Aorta (tissue), 5 donors: ENCODE measurements around the gene LIMCH1. TPM values are rescaled to one million over a fixed set of nuclear protein-coding genes. Genes with fewer than 3 reads are reported as not detected.

Experiments used
- ATAC-seq: fragments of 200-7000 bp; cut with Tn5 transposase; one replicate; pipeline ENCODE4 v1.9.1; 2022; ENCODE audit warnings: moderate library complexity; ENCODE audit not compliant: low FRiP score
- DNase-seq, 2 donors: peaks; one replicate each; pipeline ENCODE4 v3.0.0-alpha.2; 2020
- H3K27ac ChIP-seq, 2 donors: one replicate each; pipeline ENCODE4 v1.5.1; 2013; ENCODE audit warnings: low read length in 2 of 2, mild to moderate bottlenecking in 2 of 2, moderate library complexity in 2 of 2, control low read depth in 1 of 2, inconsistent platforms in 1 of 2, low read depth in 1 of 2
- H3K27me3 ChIP-seq, 2 donors: one replicate each; pipeline ENCODE4 v1.6.1; 2013; ENCODE audit warnings: control low read depth in 1 of 2, low read length in 1 of 2, mild to moderate bottlenecking in 1 of 2, moderate library complexity in 1 of 2; ENCODE audit not compliant: insufficient read depth in 2 of 2, control insufficient read depth in 1 of 2
- H3K36me3 ChIP-seq, 2 donors: one replicate each; pipeline ENCODE4 v1.6.1; 2013; ENCODE audit warnings: control low read depth in 1 of 2, low read length in 1 of 2, mild to moderate bottlenecking in 1 of 2; ENCODE audit not compliant: insufficient read depth in 2 of 2, control insufficient read depth in 1 of 2
- H3K4me1 ChIP-seq, 2 donors: one replicate each; pipeline ENCODE4 v1.6.1; 2013; ENCODE audit warnings: low read length in 2 of 2, control low read depth in 1 of 2, mild to moderate bottlenecking in 1 of 2, moderate library complexity in 1 of 2; ENCODE audit not compliant: insufficient read depth in 2 of 2, control insufficient read depth in 1 of 2
- H3K4me3 ChIP-seq, 2 donors: one replicate each; pipeline ENCODE4 v1.5.1; 2013; ENCODE audit warnings: low read length in 2 of 2, control low read depth in 1 of 2, mild to moderate bottlenecking in 1 of 2
- H3K9me3 ChIP-seq: one replicate; pipeline ENCODE4 v1.6.1; 2013; ENCODE audit warnings: mild to moderate bottlenecking, low read length; ENCODE audit not compliant: control insufficient read depth
- WGBS, 2 donors: extraction: QIAGEN DNeasy Blood & Tissue Kit; methylation state at CpG; one replicate each; pipeline ENCODE4 v1.1.7; 2013; 5-methylcytosine and 5-hydroxymethylcytosine counted together
- intact Hi-C, 2 donors: fragments of 100-400 bp; cut with DNase I; formaldehyde crosslinking; loops; one replicate each; pipeline versions ENCODE4 v1.14.2 to v1.15.0; 2022
- polyA plus RNA-seq, 2 donors: library from polyadenylated mRNA; stranded (reverse); fragments of 200-250 nt; gene quantifications; one replicate each; pipeline ENCODE4 v1.2.3, GENCODE V29; 2013
- total RNA-seq, 2 donors: library from RNA; stranded (reverse); fragmentation: NEBNext Ultra II Directional; extraction: Animal tissue kit (Norgen Biotek cat#: 25700); gene quantifications; one replicate each; pipeline ENCODE4 v1.2.1, GENCODE V29; 2021
- donor health status: healthy with polysubstance abuse.
- donor health status: Bipolar disorder and iron deficiency.
- donor health status: DM: no; HTN: no; CAD: no.
- donor health status: DM: no; HTN: no; CAD: no.
- donor health status: DM: yes; HTN: yes; CAD: no.

Gene LIMCH1
- total and polyA plus RNA-seq, 4 donors: 31.7 to 191 (median 109) TPM

DNA sequence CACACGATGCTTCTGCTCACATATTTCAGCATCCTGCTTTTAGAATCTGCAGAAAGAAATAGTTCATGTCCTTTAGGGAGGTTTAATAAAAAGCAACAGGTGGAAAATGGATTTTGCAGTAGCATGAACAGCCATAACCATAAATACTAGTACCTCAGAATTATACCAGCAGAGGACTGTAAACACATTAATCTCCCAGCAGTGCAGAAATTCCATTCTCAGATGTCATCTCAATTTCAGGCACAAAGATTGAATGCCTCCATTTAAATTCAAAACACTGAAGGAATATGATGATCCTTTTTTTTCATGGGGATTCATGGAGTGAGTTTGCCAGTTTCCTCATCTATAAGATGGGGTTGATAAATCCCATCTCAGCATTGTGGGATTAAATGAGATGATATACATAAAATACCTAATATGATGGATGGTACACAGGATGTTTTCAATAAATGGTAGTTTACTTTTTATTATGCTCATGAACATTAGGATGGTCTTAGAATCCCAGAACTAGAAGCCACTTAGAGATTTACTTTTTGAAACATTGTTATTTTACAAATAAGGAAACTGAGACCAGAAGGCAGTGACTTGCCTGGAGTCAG, 566 bp upstream of the LIMCH1 start:
- DNase-seq (no peak), ATAC-seq (no peak)
- intact Hi-C loops: loop anchor here in 1 of 2 donors (5.0 kb wide), 2 partner anchors 90 to 175 kb away; no protein-coding TSS in a partner anchor
- H3K36me3 ChIP-seq: no peaks in the 10 kb centered on the region
- no peaks in the 10 kb centered on the region for H3K27me3 ChIP-seq
- peak overlapping the region; percentile 63 to 93 for H3K27ac ChIP-seq
- no peaks in the 10 kb centered on the region for H3K9me3 ChIP-seq
- peaks cover 11 to 15% of the 10 kb centered on the region in 2 donors for H3K4me1 ChIP-seq
- 76 to 88% methylated on average over 1 of the region's 1 CpG for WGBS, 2 donors
- no peak overlapping the region for H3K4me3 ChIP-seq

GRCh38 chr4:41538887-41539498, 1.0 kb downstream of the LIMCH1 start:
- peaks cover 14 to 16% of the 10 kb centered on the region in 2 donors for H3K4me1 ChIP-seq

DNA sequence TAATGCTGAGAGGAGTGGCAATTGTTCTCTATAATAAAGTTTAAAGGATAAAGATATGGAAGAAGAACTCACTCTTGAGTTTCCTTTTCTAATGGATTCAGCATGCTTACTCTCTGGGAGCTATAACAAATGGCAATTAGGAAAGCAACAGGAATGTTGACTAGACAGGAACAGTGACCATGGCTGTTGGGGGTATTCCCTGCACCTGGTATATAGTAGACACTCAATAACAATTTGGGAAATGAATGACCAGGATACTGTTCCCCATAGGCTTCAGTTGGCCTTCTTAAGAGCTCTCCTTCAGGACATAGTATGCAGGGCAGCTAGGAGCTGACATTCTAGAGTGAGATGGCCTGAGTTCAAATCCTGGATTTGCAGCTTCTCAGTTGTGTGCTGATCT, 1.8 kb downstream of the LIMCH1 start:
- Histone ChIP-seq H3K9me3 (no peaks in the 10 kb centered on the region), H3K4me1 (peaks cover 18 to 21% of the 10 kb centered on the region in 2 donors), H3K4me3 (no peak overlapping the region), H3K27me3 (no peaks in the 10 kb centered on the region), H3K27ac (peak overlapping the region; percentile 92 to 95), H3K36me3 (no peaks in the 10 kb centered on the region)
- intact Hi-C loops: loop anchor here (2.0 to 5.0 kb wide), 6 partner anchors 32 to 177 kb away; no protein-coding TSS in a partner anchor
- DNase-seq (no peak), ATAC-seq (no peak)

More at GRCh38 chr4:41538887-41539498, 1.0 kb downstream of the LIMCH1 start:
- Histone ChIP-seq H3K4me3 (peak overlapping the region in 1 of 2 donors; percentile 63), H3K27ac (peak overlapping the region; percentile 89 to 92), H3K27me3 (no peaks in the 10 kb centered on the region), H3K9me3 (no peaks in the 10 kb centered on the region), H3K36me3 (no peaks in the 10 kb centered on the region)
- intact Hi-C loops: loop anchor here (2.0 to 5.0 kb wide), 3 partner anchors 88 to 177 kb away; no protein-coding TSS in a partner anchor
- 5 to 9% methylated on average over 12 of the region's 12 CpGs for WGBS, 2 donors
- ATAC-seq (peak; percentile 68), DNase-seq (peak; percentile 53 to 72)

GRCh38 chr4:41540687-41541086, 2.7 kb downstream of the LIMCH1 start:
- Histone ChIP-seq H3K4me3 (no peak overlapping the region), H3K9me3 (no peaks in the 10 kb centered on the region), H3K4me1 (peaks cover 17 to 24% of the 10 kb centered on the region in 2 donors), H3K27ac (peak overlapping the region; percentile 61 to 92), H3K36me3 (no peaks in the 10 kb centered on the region), H3K27me3 (no peaks in the 10 kb centered on the region)
- no peak for ATAC-seq
- 88 to 90% methylated on average over 5 of the region's 5 CpGs for WGBS, 2 donors
- intact Hi-C loops: loop anchor here in 1 of 2 donors (5.0 kb wide), 3 partner anchors 33 to 102 kb away; no protein-coding TSS in a partner anchor
- no peak for DNase-seq

GRCh38 chr4:41541687-41542094, 3.7 kb downstream of the LIMCH1 start:
- peak overlapping the region; percentile 66 to 92 for H3K27ac ChIP-seq
- H3K9me3 ChIP-seq: no peaks in the 10 kb centered on the region
- intact Hi-C loops: loop anchor here in 1 of 2 donors (5.0 kb wide), 3 partner anchors 34 to 101 kb away; no protein-coding TSS in a partner anchor
- H3K27me3 ChIP-seq: no peaks in the 10 kb centered on the region
- H3K4me3 ChIP-seq: peak overlapping the region in 1 of 2 donors; percentile 22
- ATAC-seq (peak; percentile 64), DNase-seq (peak; percentile 50 to 60)
- H3K4me1 ChIP-seq: peaks cover 16 to 24% of the 10 kb centered on the region in 2 donors
- WGBS, 2 donors: 0 to 4% methylated on average over 7 of the region's 7 CpGs
- H3K36me3 ChIP-seq: no peaks in the 10 kb centered on the region

DNA sequence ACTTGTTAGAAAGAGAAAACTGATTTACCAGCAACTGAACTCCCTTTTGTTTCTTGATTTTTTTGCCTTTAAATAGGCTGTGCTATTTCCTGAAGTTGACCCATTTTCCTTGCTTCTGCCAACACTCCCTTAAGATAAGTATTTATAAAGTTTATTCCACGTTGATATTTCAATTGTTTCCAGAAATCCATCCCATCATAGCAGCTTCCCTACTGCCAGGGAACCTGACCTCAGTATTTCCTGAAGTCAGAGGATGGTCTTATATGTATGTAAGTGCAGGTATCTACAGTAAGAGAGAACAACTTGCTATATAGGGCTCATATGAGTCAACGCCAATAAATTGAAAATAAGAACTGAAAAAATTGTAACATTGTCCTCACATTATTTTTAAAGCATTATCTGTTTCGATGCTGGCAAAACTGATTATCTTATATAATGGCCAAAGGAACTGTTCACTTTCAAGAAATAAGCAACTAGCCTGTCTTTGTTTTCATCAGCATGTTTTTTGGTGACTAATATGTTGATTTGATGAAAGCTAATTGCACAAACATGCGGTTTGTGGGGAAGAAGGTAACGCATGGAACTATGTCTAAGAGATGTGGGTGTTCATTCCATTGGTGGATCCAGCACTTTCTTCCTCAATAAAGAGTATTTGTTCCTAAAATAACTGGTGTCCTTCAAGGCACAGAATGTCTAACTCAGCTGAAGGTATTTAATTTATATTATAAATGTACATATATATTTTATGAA, 4.7 kb downstream of the LIMCH1 start:
- Histone ChIP-seq H3K27ac (peak overlapping the region in 1 of 2 donors; percentile 22), H3K4me1 (peaks cover 16 to 24% of the 10 kb centered on the region in 2 donors), H3K4me3 (no peak overlapping the region), H3K27me3 (no peaks in the 10 kb centered on the region), H3K36me3 (no peaks in the 10 kb centered on the region), H3K9me3 (no peaks in the 10 kb centered on the region)
- no peak for DNase-seq
- WGBS, 2 donors: 35 to 37% methylated on average over 5 of the region's 5 CpGs
- intact Hi-C loops: loop anchor here in 1 of 2 donors (5.0 kb wide), 3 partner anchors 35 to 100 kb away; no protein-coding TSS in a partner anchor
- no peak for ATAC-seq

DNA sequence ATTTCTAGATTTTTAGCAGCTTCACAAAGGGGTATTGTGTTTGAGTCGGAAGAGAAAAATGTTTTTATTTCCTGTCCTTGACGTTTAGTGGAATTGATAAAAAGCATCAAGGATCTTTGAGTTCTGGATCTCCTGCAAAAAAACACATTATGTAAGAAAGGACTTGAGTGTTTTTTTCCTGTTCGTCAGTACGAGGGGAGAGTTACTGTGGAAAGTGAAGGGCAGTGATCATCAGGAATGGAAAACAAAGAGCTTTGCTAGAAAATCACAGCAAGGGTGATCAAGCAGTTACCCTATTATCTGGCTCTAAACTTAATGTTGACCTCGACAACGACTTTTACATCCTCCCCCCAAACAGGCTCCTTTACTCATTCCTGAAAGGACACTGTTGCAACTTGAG, 7.3 kb downstream of the LIMCH1 start:
- H3K27ac ChIP-seq: peak overlapping the region in 1 of 2 donors; percentile 52
- H3K27me3 ChIP-seq: no peaks in the 10 kb centered on the region
- ATAC-seq (no peak), DNase-seq (no peak)
- H3K4me1 ChIP-seq: peaks cover 10 to 22% of the 10 kb centered on the region in 2 donors
- WGBS, 2 donors: 9 to 12% methylated on average over 6 of the region's 6 CpGs
- intact Hi-C loops: no loop called here
- H3K4me3 ChIP-seq: no peak overlapping the region
- no peaks in the 10 kb centered on the region for H3K9me3 ChIP-seq
- no peaks in the 10 kb centered on the region for H3K36me3 ChIP-seq

- no peaks in the 10 kb centered on the region for H3K27me3 ChIP-seq
- no peak overlapping the region for H3K27ac ChIP-seq
- no peaks in the 10 kb centered on the region for H3K9me3 ChIP-seq
- intact Hi-C loops: no loop called here
- no peak for ATAC-seq
- H3K4me1 ChIP-seq: peaks cover 10 to 15% of the 10 kb centered on the region in 2 donors
- 95 to 98% methylated on average over 2 of the region's 2 CpGs for WGBS, 2 donors
- H3K4me3 ChIP-seq: no peak overlapping the region
- no peak for DNase-seq
- no peaks in the 10 kb centered on the region for H3K36me3 ChIP-seq
Measured at GRCh38 chr4:41546638-41547037, 8.7 kb downstream of the LIMCH1 start.
